RWPE1 (cell line): ENCODE measurements around the gene MFF.

Source experiments
- CTCF ChIA-PET: fragments of 350-600 bp; sonication (Branson Sonifier 250); formaldehyde crosslinking; extraction: SDS; loops from one replicate; lab custom pipeline; 2021; lab: Yijun Ruan, JAX
- POLR2A ChIA-PET: fragments of 400-600 bp; formaldehyde crosslinking; extraction: SDS; loops from one replicate; lab custom pipeline; 2020; ENCODE audit warnings: antibody characterized with exemption; ENCODE audit not compliant: low non-redundant PET; lab: Yijun Ruan, JAX
- DNase-seq: peaks from one replicate; pipeline ENCODE4 v3.0.0; 2012; ENCODE audit warnings: low spot score
- H3K27ac ChIP-seq: fragments of 450-650 bp; 2 replicates; pipeline ENCODE4 v1.5.1; 2017
- CTCF ChIP-seq: fragments of 450-650 bp; conservative IDR thresholded peaks from 2 replicates; pipeline ENCODE4 v1.5.1; 2017; ENCODE audit warnings: low read depth, mild to moderate bottlenecking

Gene MFF

GRCh38 chr2:227340106-227340505 is 15.1 kb downstream of the MFF start:
- no peak overlapping the region for H3K27ac ChIP-seq
- POLR2A ChIA-PET, result no interaction called here
- no peak for TF ChIP-seq CTCF
- CTCF ChIA-PET, result no interaction called here
- DNase-seq, result no peak

GRCh38 chr2:227341553-227341952 is 16.5 kb downstream of the MFF start:
- ChIA-PET CTCF (interaction anchor here (0.5 to 0.6 kb wide), 2 partner anchors 105 to 412 kb away, joined by 3 to 4 read pairs; no protein-coding TSS in a partner anchor), POLR2A (no interaction called here)
- DNase-seq, result no peak
- TF ChIP-seq CTCF, result no peak
- H3K27ac ChIP-seq, result no peak overlapping the region

GRCh38 chr2:227344231-227344630 is 19.2 kb downstream of the MFF start:
- no peak for TF ChIP-seq CTCF
- H3K27ac ChIP-seq, result no peak overlapping the region
- POLR2A ChIA-PET, result interaction anchor here (0.7 kb wide), 1 partner anchor 239 kb away, joined by 3 read pairs; no protein-coding TSS in a partner anchor
- DNase-seq, result no peak
- CTCF ChIA-PET, result no interaction called here

- ChIA-PET POLR2A (no interaction called here), CTCF (interaction anchor here (0.6 kb wide), 2 partner anchors 30 to 217 kb away, joined by 3 read pairs; no protein-coding TSS in a partner anchor)
- no peak for TF ChIP-seq CTCF
- DNase-seq, result no peak
- no peak overlapping the region for H3K27ac ChIP-seq
Measured at GRCh38 chr2:227347117-227347516, 22.1 kb downstream of the MFF start.

GRCh38 chr2:227348324-227348723 is 23.3 kb downstream of the MFF start:
- CTCF ChIA-PET, result interaction anchor here (0.5 kb wide), 2 partner anchors 132 to 350 kb away, joined by 3 to 4 read pairs; no protein-coding TSS in a partner anchor
- no peak for TF ChIP-seq CTCF
- POLR2A ChIA-PET, result no interaction called here
- DNase-seq, result no peak
- no peak overlapping the region for H3K27ac ChIP-seq

- no peak for TF ChIP-seq CTCF
- POLR2A ChIA-PET, result no interaction called here
- DNase-seq, result no peak
- CTCF ChIA-PET, result interaction anchor here (0.7 kb wide), 2 partner anchors 1016 to 1584 kb away, joined by 3 to 4 read pairs; no protein-coding TSS in a partner anchor
- H3K27ac ChIP-seq, result no peak overlapping the region
Measured at GRCh38 chr2:227349989-227350612, 25.1 kb downstream of the MFF start.
